HG03097 (cell line): Measurements from ENCODE around the gene IPO7.
"Not testable (repeated sequence)": the region's sequence is repeated elsewhere in the genome, so short reads cannot be mapped to it uniquely, and the experiment has no call there.

Experiments
- ATAC-seq: cut with Tn5 transposase; IDR thresholded peaks from one replicate; pipeline ENCODE4 v1.9.1; 2021; ENCODE audit not compliant: unreplicated experiment, low FRiP score

IPO7 gene

GRCh38 chr11:9384535-9385326, at the start of gene IPO7:
TSS of gene IPO7 (plus strand) at chr11:9384652. CDS start at chr11:9384764, 112 bp downstream.
- peak; percentile 87 for ATAC-seq

- ATAC-seq = no peak
These were observed 42.7 kb upstream of the IPO7 start for GRCh38 chr11:9341638-9342178.

GRCh38 chr11:9344061-9344680, 40.3 kb upstream of the IPO7 start:
- no peak for ATAC-seq

GRCh38 chr11:9347100-9347499, 37.4 kb upstream of the IPO7 start:
- no peak for ATAC-seq

- ATAC-seq = not testable (repeated sequence)
These were observed 36.7 kb upstream of the IPO7 start for GRCh38 chr11:9347779-9348178.

- no peak for ATAC-seq
These were observed 33.1 kb upstream of the IPO7 start for GRCh38 chr11:9351321-9351881.

- no peak for ATAC-seq
These were observed 27.4 kb upstream of the IPO7 start for GRCh38 chr11:9357041-9357440.

- ATAC-seq = not testable (repeated sequence)
These were observed 23.4 kb upstream of the IPO7 start for GRCh38 chr11:9360862-9361622.

GRCh38 chr11:9362393-9362863, 22.0 kb upstream of the IPO7 start:
- ATAC-seq = no peak

- peak; percentile 98 for ATAC-seq
These were observed 20.2 kb upstream of the IPO7 start for GRCh38 chr11:9363954-9364912.

GRCh38 chr11:9367551-9367950, 16.9 kb upstream of the IPO7 start:
- ATAC-seq = no peak

- ATAC-seq = no peak
These were observed 7.4 kb upstream of the IPO7 start for GRCh38 chr11:9377036-9377435.

GRCh38 chr11:9379041-9379440, 5.4 kb upstream of the IPO7 start:
- no peak for ATAC-seq

- ATAC-seq = no peak
These were observed 3.7 kb upstream of the IPO7 start for GRCh38 chr11:9380773-9381172.

- peak; percentile 12 for ATAC-seq
These were observed 961 bp downstream of the IPO7 start for GRCh38 chr11:9385327-9385899.

GRCh38 chr11:9386086-9386485, 1.6 kb downstream of the IPO7 start:
- ATAC-seq = no peak

- no peak for ATAC-seq
These were observed 2.4 kb downstream of the IPO7 start for GRCh38 chr11:9386901-9387300.

GRCh38 chr11:9396310-9396709, 11.9 kb downstream of the IPO7 start:
- no peak for ATAC-seq

- ATAC-seq = no peak
These were observed 12.3 kb downstream of the IPO7 start for GRCh38 chr11:9396752-9397151.
